GM04504 (cell line): ENCODE data around the gene RNASE7.

Experiments
- DNase-seq: peaks from one replicate; pipeline ENCODE4 v3.0.0-alpha.2; 2012; ENCODE audit warnings: low read depth

RNASE7 gene

GRCh38 chr14:21088687-21089086 is 46.5 kb downstream of the RNASE7 start:
- no peak for DNase-seq

DNA sequence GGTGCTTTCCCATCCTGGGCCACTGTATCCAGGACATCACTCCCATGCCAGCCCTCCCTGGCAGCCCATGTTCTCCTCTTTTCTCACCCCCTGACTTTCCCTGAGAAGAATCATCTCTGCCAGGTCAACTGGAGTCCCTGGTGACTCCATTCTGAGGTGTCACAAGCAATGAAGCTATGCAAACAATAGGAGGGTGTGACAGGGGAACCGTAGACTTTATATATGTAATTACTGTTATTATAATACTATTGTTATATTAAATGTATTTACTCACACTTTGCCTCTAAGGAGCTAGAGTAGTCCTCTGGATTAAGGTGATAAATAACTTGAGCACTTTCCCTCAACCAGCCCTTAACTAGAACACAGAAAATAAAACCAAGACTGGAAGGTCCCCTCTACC is 47.1 kb downstream of the RNASE7 start:
- no peak for DNase-seq

GRCh38 chr14:21089877-21090193 is 47.7 kb downstream of the RNASE7 start:
- DNase-seq: no peak

- no peak for DNase-seq
These were observed 48.2 kb downstream of the RNASE7 start for GRCh38 chr14:21090194-21090939.

- no peak for DNase-seq
These were observed 48.9 kb downstream of the RNASE7 start for GRCh38 chr14:21090940-21091663.

GRCh38 chr14:21091821-21092272 is 49.7 kb downstream of the RNASE7 start:
- no peak for DNase-seq

DNA sequence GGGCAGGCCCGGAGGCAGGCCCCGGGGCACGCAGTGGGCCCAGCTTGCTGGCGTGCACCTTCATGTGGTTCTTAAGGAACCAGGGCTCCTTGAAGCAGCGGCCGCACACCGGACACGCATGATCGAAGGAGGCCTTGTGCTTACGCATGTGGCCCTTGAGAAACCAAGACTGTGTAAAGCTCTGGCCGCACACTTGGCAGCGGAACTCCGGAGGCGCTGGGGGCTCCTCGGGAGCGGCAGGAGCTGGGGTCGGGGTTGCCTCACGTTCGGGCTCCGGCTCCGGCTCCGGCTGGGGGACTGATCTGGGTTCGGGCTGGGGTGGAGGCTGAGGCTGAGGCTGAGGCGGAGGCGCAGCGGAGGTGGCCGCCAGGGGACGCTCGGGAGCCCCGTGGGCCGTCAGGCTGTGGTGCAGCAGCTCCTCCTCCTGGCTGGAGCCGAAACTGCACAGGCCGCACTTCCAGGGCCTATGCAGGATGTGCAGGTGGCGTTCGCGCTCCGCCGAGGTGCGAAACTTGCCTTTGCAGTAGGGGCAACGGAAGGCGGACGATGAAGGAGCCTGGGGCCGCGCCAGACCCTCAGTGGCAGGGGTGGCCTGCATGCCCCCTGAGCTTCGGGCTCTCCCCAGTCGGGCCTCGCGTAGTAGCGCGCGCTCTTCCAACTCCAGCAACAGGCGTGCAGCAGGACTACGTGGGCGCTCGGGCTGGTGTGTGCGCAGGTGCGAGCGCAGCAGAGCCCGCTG is 50.3 kb downstream of the RNASE7 start:
- DNase-seq: no peak

DNA sequence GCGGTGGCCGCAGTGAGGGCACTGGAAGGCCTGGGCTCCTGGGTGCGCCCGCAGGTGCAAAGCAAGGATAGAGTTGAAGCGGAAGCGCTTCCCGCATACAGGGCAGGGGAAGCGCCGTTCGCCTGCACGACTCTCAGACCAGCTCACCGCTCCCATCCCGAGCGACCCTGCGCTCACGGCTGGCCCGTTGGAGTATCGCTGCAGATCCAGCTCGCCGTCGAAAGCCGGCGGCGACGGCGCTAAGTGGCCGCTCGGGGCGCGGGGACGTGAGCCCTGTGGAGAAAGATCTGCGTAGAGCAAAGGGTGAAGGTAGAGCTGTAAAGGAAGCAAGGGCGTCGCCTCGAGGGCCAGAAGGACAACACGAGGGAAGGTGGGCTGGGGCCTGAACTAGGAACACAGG is 50.9 kb downstream of the RNASE7 start:
- no peak for DNase-seq
